Loucy (cell line): ENCODE results near the gene SLC35F3.

ENCODE experiments used
- H2AFZ ChIP-seq: fragments of 200-600 bp; sonication (generic); 2 replicates; pipeline ENCODE4 v1.6.0; 2016; ENCODE audit warnings: antibody characterized with exemption, mild to moderate bottlenecking, low read length, moderate library complexity
- H3F3A ChIP-seq: fragments of 200-600 bp; 2 replicates; pipeline ENCODE4 v1.6.0; 2016; ENCODE audit warnings: antibody characterized with exemption, low read depth, mild to moderate bottlenecking
- H3K27me3 ChIP-seq: fragments of 200-600 bp; sonication (generic); 2 replicates; pipeline ENCODE4 v1.6.1; 2014; ENCODE audit warnings: low read length, mild to moderate bottlenecking; ENCODE audit not compliant: insufficient read depth, poor library complexity, severe bottlenecking
- H3K36me3 ChIP-seq: fragments of 200-600 bp; sonication (generic); 2 replicates; pipeline ENCODE4 v1.6.1; 2016; ENCODE audit warnings: low read length; ENCODE audit not compliant: insufficient read depth
- H3K4me1 ChIP-seq: fragments of 200-600 bp; sonication (generic); 2 replicates; pipeline ENCODE4 v1.5.1; 2014; ENCODE audit warnings: low read length, mild to moderate bottlenecking; ENCODE audit not compliant: insufficient read depth, poor library complexity, severe bottlenecking
- H3K4me2 ChIP-seq: fragments of 200-600 bp; sonication (generic); 2 replicates; pipeline ENCODE4 v1.6.0; 2014; ENCODE audit warnings: antibody characterized with exemption, low read length, low read depth, mild to moderate bottlenecking; ENCODE audit not compliant: poor library complexity, severe bottlenecking
- H3K4me3 ChIP-seq: fragments of 200-600 bp; sonication (generic); 2 replicates; pipeline ENCODE4 v1.5.1; 2014; ENCODE audit warnings: low read length, mild to moderate bottlenecking, mixed read lengths; ENCODE audit not compliant: poor library complexity, severe bottlenecking
- H3K79me2 ChIP-seq: fragments of 200-600 bp; sonication (generic); 2 replicates; pipeline ENCODE4 v1.6.1; 2014; ENCODE audit warnings: low read length; ENCODE audit not compliant: insufficient read depth
- H3K9ac ChIP-seq: fragments of 200-600 bp; sonication (generic); 2 replicates; pipeline ENCODE4 v1.6.0; 2014; ENCODE audit warnings: mild to moderate bottlenecking, low read depth, low read length, moderate library complexity; ENCODE audit not compliant: poor library complexity, severe bottlenecking
- H3K9me2 ChIP-seq: fragments of 200-600 bp; sonication (generic); replicated peaks from 2 replicates; pipeline ENCODE4 v1.6.1; 2016; ENCODE audit warnings: low read depth, low read length, mixed read lengths
- H3K9me3 ChIP-seq: fragments of 200-600 bp; sonication (generic); 2 replicates; pipeline ENCODE4 v1.6.1; 2014; ENCODE audit warnings: mild to moderate bottlenecking, antibody characterized with exemption, low read length, low read depth; ENCODE audit not compliant: insufficient read depth
- H4K20me1 ChIP-seq: fragments of 200-600 bp; sonication (generic); 2 replicates; pipeline ENCODE4 v1.6.0; 2014; ENCODE audit warnings: antibody characterized with exemption, low read length, mild to moderate bottlenecking; ENCODE audit not compliant: insufficient read depth, poor library complexity, severe bottlenecking
- CTCF ChIP-seq: fragments of 200-600 bp; sonication (generic); conservative IDR thresholded peaks from 2 replicates; pipeline ENCODE4 v1.5.1; 2014; ENCODE audit warnings: mild to moderate bottlenecking, antibody characterized with exemption, low read length
- EZH2phosphoT487 ChIP-seq: fragments of 200-600 bp; IDR thresholded peaks from 2 replicates; pipeline ENCODE4 v1.6.1; 2018; ENCODE audit warnings: antibody characterized with exemption, mild to moderate bottlenecking, moderate library complexity, borderline replicate concordance

Gene SLC35F3

GRCh38 chr1:234212764-234213657 is 308.5 kb downstream of the SLC35F3 start:
- H3K9ac ChIP-seq, result no peak overlapping the region
- peak overlapping the region; percentile 79 for H3K4me3 ChIP-seq

GRCh38 chr1:234213658-234214128 is 309.2 kb downstream of the SLC35F3 start:
- Histone ChIP-seq H3K4me2 (peak overlapping the region; percentile 83), H3K9ac (peak overlapping the region; percentile 64), H3K79me2 (no peaks in the 10 kb centered on the region), H3K9me3 (no peaks in the 10 kb centered on the region), H4K20me1 (no peaks in the 10 kb centered on the region), H2AFZ (peak overlapping the region; percentile 92), H3K36me3 (no peaks in the 10 kb centered on the region), H3K9me2 (no peaks in the 10 kb centered on the region), H3K27me3 (no peaks in the 10 kb centered on the region), H3F3A (no peaks in the 10 kb centered on the region), H3K4me3 (peak overlapping the region; percentile 79), H3K4me1 (peaks cover 31% of the 10 kb centered on the region)
- TF ChIP-seq CTCF (no peak), EZH2phosphoT487 (no peak)

More at GRCh38 chr1:234212764-234213657, 308.5 kb downstream of the SLC35F3 start:
- Histone ChIP-seq H3K4me2 (peak overlapping the region; percentile 83), H3K9me3 (no peaks in the 10 kb centered on the region), H4K20me1 (no peaks in the 10 kb centered on the region), H2AFZ (peak overlapping the region; percentile 92; the same call in 1 of the 2 replicates), H3K4me1 (peaks cover 31% of the 10 kb centered on the region), H3K9me2 (no peaks in the 10 kb centered on the region), H3F3A (no peaks in the 10 kb centered on the region), H3K36me3 (no peaks in the 10 kb centered on the region), H3K27me3 (no peaks in the 10 kb centered on the region), H3K79me2 (no peaks in the 10 kb centered on the region)
- TF ChIP-seq EZH2phosphoT487, result no peak
- peak; percentile 93 for TF ChIP-seq CTCF

- H3K9me2 ChIP-seq, result no peaks in the 10 kb centered on the region
- H3K36me3 ChIP-seq, result no peaks in the 10 kb centered on the region
- H3K9ac ChIP-seq, result peak overlapping the region; percentile 64
- peaks cover 31% of the 10 kb centered on the region for H3K4me1 ChIP-seq
- TF ChIP-seq EZH2phosphoT487, result no peak
- no peak for TF ChIP-seq CTCF
- H3K9me3 ChIP-seq, result no peaks in the 10 kb centered on the region
- H3K4me2 ChIP-seq, result peak overlapping the region; percentile 83
- H3F3A ChIP-seq, result no peaks in the 10 kb centered on the region
- H4K20me1 ChIP-seq, result no peaks in the 10 kb centered on the region
- H2AFZ ChIP-seq, result peak overlapping the region; percentile 92
- H3K79me2 ChIP-seq, result no peaks in the 10 kb centered on the region
- H3K27me3 ChIP-seq, result no peaks in the 10 kb centered on the region
- peak overlapping the region; percentile 79 for H3K4me3 ChIP-seq
These were observed 309.8 kb downstream of the SLC35F3 start for GRCh38 chr1:234214129-234214910.
